GM18861 (cell line): ENCODE measurements around the gene VARS2.

ENCODE experiments used
- ATAC-seq: cut with Tn5 transposase; IDR thresholded peaks from one replicate; pipeline ENCODE4 v1.9.1; 2021; ENCODE audit not compliant: unreplicated experiment

Gene VARS2

GRCh38 chr6:30928677-30929076 is 14.6 kb downstream of the VARS2 start:
- no peak for ATAC-seq

GRCh38 chr6:30930506-30930905 is 16.5 kb downstream of the VARS2 start:
- ATAC-seq = no peak

DNA sequence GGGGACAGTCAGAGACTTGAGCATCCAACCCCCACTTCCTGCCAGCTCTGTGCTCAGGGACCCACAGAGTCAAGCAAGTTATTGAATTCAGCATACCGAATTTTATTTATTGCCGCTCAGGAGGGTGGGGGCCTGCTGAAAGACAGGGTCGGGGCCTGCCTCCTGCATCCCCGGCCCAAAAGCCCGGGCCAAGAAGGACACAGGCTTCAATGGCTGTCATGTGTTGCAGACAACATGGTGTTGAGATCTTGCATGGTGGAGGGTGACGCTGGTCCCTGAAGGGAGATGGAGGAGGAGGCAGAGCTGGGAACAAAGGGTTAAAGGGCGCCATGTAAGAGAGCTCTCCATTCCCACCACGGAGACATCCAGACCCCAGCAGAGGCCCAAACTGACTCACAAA is 17.2 kb downstream of the VARS2 start:
- no peak for ATAC-seq

DNA sequence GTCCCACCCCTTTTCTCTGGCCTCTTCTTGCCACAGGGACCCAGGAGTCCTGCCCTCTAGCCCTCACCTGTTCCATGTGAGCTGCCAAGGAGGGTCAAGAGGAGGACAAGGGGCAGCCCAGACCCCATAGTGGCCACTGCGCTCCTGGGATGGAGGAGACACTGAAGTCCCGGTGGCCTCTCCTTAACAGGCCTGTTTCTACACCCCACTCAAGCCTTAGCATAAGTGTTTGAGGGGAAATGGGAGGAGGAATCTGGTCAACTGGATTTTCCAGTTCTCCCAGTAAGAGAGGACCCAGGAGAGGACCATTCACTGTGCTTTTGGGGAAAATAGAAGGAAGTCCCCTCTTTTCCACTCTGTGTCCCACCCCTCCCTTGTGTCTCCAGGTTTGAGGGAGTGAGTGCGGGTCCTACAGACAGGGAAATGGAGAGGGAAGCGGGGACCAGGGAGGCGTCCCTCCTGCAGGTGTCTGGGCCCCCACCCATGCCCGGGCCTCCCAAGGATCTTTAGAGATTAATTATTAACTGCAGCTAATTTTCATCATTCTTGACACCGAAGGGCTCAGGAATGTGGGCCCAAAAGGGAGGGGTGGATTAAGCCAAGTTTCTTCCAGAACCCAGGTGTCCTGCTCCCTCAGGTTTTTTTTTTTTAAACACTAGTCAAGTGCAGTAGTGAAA is 18.1 kb downstream of the VARS2 start, which contains the start of gene SFTA2:
Gene SFTA2, minus strand, starts transcription at position 202 of the 677 bp plus-strand sequence. Its CDS starts 74 bp downstream, at position 128.
- ATAC-seq = no peak

- ATAC-seq = no peak
Measured at GRCh38 chr6:30932665-30933365, 18.8 kb downstream of the VARS2 start.

DNA sequence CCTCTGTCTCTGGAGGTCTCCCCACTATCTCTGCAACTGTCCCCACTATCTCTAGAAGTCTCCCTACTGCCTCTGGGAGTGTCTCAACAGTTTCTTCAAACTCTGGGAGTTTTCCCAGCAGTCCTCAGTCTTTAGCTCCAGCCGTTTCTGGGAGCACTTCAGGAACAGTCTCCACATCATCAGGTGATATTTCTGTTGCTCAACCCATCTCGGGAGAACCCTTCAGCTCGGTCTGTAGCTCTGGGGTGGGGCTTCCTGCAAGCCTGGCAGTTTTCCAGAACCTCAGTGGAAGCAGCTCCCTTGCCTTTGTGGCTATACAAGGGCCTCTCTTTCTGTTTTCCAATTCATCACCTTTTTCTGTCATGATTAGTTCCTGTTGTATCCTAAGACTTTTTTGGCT is 21.0 kb downstream of the VARS2 start:
- ATAC-seq = no peak

DNA sequence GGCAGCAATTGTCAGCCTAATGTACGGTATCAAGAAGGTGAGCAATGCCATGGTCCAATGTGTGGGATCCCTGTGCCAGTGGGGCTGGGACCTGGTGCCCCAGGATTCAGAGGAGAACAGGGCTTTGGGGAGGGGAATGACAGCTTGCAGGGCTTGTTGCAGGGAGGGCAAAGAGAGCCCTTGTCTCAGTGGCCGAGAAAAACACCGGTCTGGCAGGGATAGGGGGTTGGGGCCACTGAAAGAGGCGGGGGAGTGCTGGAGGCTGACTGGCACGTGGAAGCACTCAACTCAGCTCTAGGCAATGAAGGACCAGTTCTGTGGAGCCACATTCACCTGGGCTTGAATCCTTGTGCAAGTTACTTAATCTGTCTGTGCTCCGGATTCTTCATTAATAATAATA is 23.2 kb downstream of the VARS2 start:
- no peak for ATAC-seq

DNA sequence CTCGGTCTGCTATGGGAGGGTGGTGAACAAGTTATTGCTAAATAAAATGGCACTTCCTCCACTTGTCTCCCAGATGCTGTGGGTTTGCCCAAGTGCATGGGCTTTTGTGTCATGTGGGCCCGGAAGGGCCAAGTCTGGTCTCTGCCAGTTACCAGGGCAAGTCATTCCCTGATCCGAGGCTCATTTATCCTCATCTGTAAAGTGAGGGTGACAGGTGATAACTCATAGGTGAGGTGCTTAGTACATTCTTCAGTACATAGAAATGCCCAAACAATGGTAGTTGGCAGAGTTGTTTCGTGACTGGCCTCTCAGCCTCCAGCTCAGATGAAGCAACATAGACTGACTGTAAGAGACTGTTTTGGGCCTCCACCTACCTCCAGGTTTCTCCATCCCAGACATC is 24.7 kb downstream of the VARS2 start:
- no peak for ATAC-seq

DNA sequence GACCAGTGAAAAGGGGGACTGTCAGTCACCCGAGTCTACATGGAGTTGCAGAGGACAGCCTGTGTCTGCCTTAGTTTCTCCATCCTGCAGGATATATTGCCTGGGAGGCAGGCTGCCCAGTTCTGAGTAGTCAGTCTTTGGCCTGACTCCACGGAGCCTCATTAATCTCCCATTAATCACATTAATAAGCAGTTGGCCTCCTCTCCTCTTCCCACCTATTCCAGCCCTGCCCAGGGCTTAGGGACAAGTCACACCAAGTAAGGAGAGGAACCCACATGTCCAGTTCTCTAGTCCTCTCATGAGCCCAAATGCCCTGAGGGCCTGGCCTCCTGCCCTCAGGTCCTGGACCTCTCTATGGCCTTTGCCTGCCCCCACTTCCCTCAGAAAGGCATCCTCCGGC is 25.4 kb downstream of the VARS2 start:
- ATAC-seq = no peak

- no peak for ATAC-seq
Measured at GRCh38 chr6:30940361-30940986, 26.4 kb downstream of the VARS2 start, which contains the start of gene MUCL3. TSS of gene MUCL3 (plus strand) at chr6:30940973. CDS start at chr6:30941000, 27 bp downstream.

GRCh38 chr6:30942338-30943060 is 28.5 kb downstream of the VARS2 start:
- no peak for ATAC-seq

DNA sequence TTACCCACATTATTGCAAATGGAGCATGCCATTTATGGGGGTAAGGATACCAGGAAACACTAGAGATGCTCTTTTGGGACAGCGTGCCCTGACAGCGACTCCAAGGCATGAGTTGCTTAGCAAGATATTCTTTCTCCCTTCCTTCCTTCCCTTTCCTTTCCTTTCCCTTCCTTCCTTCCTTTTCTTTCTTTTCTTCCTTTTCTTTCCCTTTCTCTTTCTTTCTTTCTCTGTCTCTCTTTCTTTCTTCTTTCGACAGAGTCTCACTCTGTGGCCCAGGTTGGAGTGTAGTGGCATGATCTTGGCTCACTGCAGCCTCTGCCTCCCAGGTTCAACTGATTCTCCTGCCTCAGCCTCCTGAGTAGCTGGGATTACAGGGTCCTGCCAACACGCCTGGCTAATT is 30.0 kb downstream of the VARS2 start:
- ATAC-seq = no peak

- no peak for ATAC-seq
Measured at GRCh38 chr6:30945281-30945680, 31.2 kb downstream of the VARS2 start.

- no peak for ATAC-seq
Measured at GRCh38 chr6:30947231-30947630, 33.2 kb downstream of the VARS2 start.

- ATAC-seq = no peak
Measured at GRCh38 chr6:30948811-30949210, 34.8 kb downstream of the VARS2 start.

DNA sequence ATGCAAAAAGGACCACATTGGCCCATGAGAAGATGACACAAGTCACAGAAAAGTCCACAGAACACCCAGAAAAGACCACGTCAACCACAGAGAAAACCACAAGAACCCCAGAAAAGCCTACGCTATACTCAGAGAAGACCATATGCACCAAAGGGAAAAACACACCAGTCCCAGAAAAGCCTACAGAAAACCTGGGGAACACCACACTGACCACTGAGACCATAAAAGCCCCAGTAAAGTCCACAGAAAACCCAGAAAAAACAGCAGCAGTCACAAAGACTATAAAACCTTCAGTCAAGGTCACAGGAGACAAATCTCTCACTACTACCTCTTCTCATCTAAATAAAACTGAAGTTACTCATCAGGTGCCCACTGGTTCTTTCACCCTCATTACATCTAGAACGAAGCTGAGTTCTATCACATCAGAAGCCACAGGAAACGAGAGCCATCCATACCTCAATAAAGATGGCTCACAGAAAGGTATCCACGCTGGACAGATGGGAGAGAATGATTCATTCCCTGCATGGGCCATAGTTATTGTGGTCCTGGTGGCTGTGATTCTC is 38.0 kb downstream of the VARS2 start:
- no peak for ATAC-seq

DNA sequence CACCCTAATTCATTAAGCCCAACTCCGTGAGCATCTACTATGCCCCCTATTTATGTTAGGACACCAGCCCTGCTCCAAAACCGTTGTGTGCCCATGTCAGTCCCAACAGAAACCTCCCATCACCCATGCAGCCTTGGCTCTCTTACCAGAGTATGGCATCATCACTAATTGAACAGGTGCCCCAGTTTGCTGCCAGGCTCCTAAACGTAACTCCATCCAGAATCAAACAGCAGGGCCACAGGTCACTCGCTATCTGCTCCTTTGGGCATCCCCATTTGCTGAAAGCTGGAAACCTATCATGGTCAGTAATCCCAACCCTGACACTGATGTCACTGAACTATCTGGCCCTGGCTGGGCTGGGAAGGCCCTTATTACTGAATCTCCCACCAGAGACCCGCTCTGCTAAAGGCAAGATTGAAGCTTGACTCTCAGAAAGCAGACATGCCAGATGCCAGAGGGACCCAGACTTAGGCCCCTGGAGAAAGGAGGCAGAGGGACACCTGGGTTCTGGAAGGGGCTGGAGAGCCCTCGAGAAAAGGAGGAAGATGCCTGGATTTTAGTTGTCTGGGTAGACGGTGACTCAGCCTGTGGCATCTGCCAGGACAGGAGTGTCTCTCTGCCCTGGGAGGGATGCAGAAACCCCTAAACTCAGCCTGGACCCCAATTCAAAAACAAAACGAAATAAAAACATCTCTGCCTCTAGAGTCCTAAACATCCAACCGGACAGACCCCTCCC is 40.8 kb downstream of the VARS2 start:
- ATAC-seq = no peak

GRCh38 chr6:30955367-30956042 is 41.5 kb downstream of the VARS2 start:
- no peak for ATAC-seq

DNA sequence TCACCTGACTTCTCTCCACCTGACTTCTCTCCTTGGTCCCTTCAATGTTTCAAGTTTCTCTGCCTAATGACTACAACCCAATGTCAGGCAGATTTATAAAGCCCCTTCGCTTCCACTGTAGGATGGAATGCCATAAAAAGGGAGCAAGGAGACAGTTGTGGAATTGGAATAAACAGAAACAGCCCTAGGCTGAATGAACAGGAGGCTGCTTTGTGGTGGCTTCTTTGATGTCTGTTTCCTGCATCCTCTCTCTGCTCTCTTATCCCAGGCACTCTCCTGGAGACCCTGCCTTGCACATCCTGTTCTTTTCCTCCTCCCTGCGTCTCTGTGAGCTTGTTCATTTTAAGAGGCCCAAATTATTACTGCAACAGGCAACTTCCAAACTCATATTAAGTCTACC is 43.7 kb downstream of the VARS2 start:
- ATAC-seq = no peak
